GM10847 (cell line): ENCODE measurements around the gene PRPF8.

ENCODE experiments used
- POLR2A ChIP-seq: IDR thresholded peaks from 2 replicates; pipeline ENCODE4 v1.6.1; 2011; ENCODE audit not compliant: insufficient read length; ENCODE audit errors: extremely low read depth

PRPF8 gene

DNA sequence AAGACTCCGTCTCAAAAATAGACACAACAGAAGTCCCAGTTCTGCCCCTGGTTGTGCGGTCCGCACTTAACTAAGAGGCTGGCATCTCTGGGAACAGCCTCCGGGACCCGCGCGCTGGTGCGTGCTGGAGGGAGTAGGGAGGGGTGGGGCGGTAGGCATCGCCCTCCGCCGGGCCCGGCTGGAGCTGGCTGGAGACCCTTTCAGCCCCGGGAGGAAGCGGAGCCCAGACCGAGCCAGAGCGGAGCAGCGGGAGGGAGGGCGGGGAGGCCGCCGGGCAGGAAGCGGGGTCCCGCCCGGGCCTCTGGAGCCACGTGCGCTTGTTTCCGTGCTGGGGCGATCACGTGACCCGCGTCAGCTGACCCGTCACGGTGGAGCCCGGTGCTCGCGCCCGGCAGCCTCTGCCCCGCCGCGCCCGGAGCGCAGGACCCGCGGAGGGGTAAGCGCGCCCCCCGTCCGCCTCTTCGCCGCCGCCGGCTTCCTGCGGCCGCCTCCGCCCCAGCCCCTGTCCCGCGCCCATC, 39.7 kb upstream of the PRPF8 start, which contains the start of gene WDR81:
Gene WDR81, plus strand, starts transcription at position 354 of the 518 bp plus-strand sequence. CDS start 256 bp downstream, outside the sequence.
- no peak for TF ChIP-seq POLR2A

DNA sequence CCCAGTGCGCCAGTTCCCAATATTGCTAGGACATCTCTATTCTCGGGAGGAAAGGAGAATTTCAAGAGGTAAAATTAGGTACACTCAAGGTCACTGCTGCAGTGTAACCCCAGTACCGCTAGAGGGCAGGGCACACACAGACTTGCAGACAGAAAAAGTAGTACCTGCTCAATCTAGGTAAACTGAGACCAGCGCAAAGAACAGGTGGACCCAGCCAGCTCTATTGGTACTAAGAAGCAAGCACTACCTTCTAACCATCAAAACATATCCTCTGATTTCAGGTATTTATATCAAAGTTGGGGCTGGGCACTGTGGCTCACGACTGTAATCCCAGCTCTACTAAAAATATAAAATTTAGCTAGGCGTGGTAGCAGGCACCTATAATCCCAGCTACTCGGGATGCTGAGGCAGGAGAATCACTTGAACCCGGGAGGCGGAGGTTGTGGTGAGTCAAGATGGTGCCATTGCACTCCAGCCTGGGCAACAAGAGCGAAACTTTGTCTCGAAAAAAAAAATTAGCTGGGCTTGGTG, 36.3 kb upstream of the PRPF8 start:
- TF ChIP-seq POLR2A: no peak

DNA sequence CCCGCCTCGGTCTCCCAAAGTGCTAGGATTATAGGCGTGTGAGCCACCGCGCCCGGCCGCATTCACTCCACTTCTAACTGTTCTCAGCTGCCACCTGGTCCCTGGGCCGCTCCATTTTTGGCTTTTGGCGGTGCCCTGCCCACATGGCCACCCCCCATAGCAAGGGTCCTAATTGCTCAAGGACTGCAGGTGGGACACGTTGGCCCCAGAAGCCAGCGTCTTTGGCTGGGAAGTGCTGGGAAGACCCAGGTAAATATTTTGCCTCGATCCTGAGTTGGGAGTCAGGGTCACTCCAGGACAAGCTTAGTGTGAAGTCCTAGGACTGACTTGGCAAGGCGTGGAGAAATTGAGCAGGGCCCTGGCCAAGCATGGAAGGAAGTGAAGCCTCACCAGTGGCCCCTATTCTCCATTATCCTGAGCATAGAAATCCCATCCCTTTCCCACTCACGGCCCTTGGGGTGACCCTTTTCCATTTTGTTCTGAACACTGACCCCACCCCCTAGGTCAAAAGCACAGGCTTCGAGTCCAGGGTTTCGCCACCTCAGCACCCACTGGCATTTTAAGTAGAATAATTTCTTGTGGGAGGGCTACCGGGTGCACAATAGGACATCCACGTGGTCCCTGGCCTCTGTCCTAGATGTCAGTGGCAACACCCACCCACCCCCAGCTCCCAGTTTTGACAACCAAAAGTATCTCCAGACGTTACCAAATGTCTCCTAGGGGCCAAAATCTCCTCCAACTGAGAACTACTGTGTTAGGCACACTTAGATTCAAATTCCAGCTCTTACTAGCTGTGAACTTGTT, 33.9 kb upstream of the PRPF8 start:
- no peak for TF ChIP-seq POLR2A

DNA sequence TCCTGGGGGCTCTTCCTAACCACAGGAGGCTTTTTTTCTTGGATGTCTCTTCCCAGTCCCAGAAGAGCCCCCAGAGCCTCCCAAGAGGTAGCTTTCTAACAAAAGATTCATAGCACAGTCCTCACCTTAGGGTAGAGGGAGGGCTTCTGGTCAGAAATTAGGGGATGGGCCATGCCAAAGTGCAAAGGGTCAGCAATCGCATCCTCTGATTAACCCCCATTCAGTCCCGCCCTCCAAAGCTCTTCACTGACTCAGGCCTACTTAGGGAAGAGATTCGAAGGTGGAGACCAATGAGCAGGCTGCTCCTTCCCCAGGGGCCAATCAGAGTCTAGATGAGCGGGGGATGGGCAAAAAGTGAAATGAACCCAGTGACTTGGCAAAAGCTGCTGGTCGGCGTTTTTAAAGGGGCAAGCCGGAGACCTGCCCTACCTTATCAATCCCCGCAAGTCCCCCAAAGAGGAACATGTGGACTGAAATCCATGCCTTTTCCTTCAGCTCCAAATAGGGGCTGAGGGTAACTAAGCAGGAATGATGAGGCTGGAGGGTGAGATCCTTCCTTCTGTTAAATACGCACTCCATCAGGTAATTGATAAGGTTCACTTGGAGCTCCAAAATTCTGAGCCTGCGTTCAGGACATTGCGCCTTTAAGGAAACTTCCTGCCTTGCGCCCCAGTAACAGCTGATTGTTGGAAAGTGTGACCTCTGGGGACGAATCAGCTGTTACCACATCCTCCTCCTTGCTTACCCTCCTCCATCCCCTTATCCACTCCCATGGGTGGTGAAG, 32.4 kb upstream of the PRPF8 start:
- no peak for TF ChIP-seq POLR2A

DNA sequence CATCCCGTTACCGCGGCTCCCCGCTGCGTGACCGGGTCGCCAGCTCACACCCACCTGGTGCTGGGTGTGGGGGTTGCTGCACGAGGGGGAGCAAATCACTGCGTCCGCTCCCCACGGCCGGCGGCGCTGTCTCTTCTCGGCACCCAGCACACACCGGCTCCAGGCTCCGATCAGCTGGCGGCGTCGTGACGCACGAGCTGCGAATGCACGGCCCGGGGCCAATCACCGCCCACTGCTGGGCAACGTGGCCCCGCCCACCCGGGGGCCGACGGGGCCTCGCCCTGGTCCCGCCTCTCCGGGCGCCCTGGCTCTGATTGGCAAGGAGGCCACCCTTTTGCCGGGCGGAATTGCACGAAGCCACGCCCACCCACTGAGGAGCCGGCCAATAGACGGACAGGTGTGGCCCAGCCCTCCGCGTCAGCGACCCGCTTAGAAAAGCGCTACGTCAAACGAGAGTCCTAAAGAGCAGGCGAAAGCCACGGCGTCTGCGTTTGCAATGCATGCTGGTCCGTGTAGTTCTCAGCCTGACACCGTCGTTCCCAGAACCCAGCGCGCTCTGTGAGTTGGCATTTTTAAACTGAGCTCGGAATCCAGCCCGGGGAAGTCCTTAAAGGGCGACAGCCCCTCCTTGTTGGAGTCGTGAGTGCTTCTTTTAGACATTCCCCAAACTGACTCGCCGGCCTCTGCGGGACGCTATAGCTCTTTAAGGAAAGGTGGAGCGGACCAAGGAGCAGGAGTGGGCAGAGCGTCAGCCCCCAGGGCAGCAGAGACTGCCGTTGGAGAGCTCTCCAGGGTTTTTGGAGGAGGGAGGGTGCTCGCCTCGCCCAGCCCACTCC, 31.6 kb upstream of the PRPF8 start:
- peak; percentile 81 for TF ChIP-seq POLR2A

DNA sequence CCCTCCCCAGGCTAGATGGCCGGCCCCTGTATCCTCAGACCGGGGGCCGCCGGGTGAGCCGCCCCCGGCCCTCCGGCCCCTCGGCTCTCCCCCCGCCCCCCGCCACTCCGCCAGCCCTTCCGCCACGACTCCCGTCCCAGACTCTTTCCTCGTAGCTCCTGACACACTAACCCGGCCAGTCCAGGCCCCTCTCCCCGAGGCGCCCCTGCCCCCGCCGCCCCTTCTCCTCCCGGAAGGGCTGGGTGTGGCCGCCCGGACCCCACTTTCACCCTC, 31.1 kb upstream of the PRPF8 start:
- no peak for TF ChIP-seq POLR2A

DNA sequence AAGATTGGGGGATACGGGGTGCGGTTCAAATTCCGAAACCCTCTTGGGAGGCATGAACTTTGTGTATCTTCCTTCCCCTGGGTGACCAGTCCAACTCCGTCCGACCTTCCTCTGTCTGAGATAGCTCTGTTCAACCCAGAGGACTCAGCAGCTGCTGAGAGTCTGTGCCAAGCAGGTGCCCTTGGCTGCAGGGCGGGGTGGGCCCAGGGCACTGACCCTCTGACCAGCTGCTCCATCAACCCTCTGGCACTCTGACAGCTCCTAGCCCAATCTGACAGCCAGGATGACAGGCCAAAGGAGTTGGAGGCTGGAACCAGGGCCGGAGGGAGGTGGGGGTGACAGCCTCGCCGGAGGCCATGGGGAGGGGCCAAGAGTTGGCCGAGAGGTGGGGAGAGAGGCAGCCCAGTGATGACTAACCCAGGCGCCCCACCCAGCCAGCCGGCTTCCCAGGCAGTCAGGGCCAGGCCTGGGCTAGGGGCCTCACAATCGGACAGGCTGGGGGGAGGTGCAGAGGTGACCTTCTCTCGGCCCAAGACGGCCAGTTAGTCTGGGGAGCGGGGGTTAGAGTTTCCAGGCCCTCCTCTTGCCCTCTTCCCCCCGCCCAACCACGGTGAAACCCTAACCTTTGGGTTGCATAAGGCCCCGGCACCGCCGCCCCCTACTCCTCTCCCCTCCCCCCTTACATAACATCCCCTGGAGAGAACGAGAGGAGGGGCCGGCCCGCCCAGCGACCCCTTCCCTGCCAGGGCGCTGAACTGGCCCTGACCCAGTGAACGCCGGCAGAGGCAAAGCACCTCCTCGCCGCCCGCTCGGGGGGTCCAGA, 30.5 kb upstream of the PRPF8 start:
- no peak for TF ChIP-seq POLR2A

DNA sequence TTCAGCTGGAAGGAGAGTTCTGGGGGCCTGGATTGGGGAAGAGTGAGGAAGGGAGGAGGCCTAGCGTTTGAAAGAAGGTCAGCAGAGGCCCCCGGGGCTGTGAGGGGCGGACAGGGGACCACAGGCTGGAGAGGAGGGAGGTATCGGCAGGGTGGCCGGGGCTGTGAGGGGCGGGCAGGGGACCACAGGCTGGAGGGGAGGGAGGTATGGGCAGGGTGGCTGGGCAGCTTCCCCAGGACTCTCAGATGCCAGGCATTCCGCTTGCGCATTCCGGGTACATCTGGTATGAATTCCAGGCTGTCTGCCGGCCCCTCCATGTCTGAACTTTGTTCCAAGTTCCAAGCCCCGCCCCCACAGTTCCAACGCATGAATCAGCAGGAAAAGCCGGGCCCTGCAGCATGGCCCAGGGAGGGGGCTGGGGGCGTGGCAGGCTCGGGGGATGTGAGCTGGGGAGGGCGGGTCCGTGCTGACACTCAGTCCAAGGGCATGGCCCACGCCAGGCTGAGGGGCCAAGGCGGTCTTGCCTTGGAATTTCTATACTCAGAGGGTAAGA, 29.8 kb upstream of the PRPF8 start:
- no peak for TF ChIP-seq POLR2A

DNA sequence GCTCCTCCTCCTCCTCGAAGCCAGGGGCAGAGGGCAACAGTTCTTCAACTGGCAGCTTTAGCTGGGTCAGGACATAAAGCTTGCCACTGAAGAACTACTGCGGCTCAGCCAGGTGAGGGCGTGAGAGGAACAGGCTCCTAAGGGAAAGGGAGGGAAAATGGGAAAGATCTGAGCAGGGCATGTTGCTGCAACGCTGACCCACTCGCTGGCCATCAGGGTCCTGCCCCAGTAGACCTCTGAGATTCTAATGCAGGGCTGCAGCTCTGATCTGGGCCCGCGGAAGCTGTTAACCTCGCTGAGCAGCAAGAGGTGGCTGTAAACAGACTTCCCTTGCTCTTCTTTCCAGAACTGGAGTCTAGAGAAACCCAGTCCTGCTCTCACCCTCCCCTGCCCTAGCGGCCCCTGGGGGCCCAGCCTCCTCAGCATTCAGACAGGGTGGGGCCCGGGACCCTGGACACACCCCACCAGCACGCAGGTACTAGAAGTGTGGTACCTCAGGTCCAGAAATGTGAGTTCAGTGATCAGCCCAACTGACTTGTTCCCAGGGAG, 29.3 kb upstream of the PRPF8 start:
- no peak for TF ChIP-seq POLR2A

DNA sequence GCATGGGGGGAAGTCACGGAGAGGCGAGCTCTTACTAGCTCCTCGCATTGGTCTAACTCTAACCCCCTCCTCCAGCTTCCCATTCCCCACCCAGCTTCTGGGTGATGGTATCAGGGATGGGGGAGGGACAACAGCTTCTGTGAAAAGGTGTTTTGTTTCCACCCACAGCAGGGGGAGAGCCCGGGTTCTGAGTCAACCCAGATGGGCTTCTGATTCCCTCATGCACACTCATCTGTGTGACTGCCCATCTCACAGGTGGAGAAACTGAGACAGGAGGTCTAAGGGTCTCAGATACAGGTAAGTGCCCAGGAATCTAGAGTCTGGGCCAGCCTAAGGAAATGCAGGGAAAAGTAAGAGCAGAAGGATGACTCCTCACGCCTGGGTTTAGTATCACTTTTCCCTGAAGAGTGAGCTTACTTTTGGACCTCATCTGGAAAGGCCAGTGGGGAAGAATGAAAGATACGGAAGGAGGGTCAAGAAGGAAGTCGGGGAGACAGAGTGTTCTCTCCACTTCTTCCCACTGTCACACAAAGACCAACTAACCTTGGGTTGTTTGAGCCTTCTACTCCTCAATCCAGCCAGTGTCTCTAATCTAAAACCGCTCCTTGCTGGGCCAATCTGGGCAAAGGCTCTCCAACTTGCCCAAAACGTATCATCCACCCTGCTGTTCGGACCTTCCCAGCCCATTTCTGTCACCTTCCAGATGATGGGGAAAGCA, 28.7 kb upstream of the PRPF8 start:
- TF ChIP-seq POLR2A: no peak

DNA sequence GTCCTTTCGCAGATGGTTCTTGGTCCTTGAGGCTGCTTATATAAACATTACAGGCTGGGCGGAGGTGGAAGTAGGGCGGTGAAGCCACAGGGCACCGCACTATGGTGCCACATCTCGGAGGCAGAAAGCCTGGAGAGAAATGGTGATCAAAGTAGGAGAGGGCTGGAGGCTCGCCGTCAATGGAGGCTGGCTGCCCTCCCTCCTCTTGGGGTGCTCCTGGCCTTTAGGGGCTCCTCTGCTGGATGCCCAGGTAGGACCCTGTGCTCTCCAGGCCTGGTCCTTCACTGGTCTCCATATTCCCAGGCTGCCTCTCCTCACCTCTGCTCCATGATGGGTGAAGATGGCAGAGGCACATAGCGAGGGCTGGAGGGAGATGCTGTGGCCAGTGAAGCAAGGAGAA, 27.6 kb upstream of the PRPF8 start:
- TF ChIP-seq POLR2A: no peak

DNA sequence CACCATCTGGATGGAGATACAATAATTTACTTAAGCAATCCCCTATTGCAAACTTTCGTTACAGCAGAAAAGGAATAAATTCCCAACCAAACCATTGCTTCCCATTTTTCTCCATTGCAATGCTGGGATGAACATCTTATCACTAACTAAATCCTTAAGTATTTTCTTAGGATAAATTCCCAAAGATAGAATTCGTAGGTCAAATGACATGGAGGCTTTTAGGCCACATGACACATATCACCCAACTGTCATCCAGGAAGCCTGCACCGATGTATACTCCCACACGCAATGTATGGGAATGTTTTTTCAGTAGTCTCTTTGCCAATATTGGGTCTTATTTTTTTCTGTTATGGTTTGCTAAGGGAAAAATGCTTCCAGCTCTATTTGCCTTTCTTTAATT, 27.1 kb upstream of the PRPF8 start:
- no peak for TF ChIP-seq POLR2A

DNA sequence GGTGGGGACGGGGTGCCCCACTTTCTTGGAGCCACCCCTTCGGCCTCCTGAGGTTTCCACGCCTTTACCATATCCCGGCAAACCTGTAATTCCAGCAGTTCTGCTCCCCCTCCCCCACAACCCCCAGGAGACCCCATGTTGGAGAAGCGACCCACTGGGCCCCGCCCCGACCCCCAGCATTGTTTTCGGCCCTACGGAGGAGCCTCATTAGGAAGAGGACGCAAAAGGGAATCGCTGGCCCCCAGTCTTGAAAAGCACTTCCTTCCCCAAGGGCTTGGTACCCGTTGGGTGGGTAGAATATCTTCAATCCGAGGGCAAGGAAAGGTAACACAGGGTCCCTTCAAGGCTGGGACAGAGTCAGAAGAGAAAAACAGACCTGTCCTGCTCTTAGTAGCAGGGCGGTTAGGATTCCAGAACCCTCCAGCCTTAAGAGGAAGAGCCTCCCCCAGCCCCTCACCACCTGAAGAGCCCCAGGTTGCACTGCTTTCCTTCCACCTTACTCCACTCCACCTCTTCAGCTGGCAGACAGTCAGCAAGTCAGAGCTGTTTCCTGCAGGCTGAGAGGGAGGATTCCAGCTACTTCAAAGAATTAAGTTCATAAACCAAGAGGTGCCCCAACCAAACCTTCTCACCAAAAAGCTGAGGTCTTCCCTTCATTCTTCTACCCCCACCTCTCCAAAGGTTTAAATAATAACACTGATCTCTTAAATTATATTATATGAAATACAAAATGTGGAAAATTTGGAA, 26.3 kb upstream of the PRPF8 start:
- no peak for TF ChIP-seq POLR2A
